Endothelial cell of umbilical vein (primary cell): Measurements from ENCODE around the gene KLHL11. TPM values are rescaled to one million over a fixed set of nuclear protein-coding genes. Genes with fewer than 3 reads are reported as not detected.

Source experiments
- BruUV-seq: library from RNA; stranded (reverse); fragments of 400-500 nt; replicated peaks from 2 replicates; lab custom pipeline; 2021; lab: Mats Ljungman, UMichigan
- CTCF ChIA-PET: fragments of 300-600, 350-600 bp; sonication (Branson Sonifier 250); formaldehyde crosslinking; loops from one replicate; lab custom pipeline; 2021; ENCODE audit warnings: antibody characterized with exemption, inconsistent platforms; lab: Charles Lee
- POLR2A ChIA-PET: fragments of 300-600, 350-600 bp; sonication (Branson Sonifier 250); formaldehyde crosslinking; loops from one replicate; lab custom pipeline; 2021; ENCODE audit warnings: antibody characterized with exemption, inconsistent platforms; lab: Charles Lee
- DNase-seq: peaks from one replicate; pipeline ENCODE4 v3.0.0-alpha.2; 2011; ENCODE audit warnings: low read depth, low spot score
- FAIRE-seq: peaks from 2 replicates; lab custom pipeline; 2011; peaks lifted over from hg19 to GRCh38; lab: Jason Lieb, UNC
- H2AFZ ChIP-seq: 2 replicates; pipeline ENCODE4 v1.6.0; 2012; ENCODE audit warnings: low read depth, low read length, control low read depth, inconsistent platforms
- H3K27ac ChIP-seq: 2 replicates; pipeline ENCODE4 v1.5.1; 2011; ENCODE audit warnings: low read depth, mild to moderate bottlenecking, control low read depth, low read length, moderate library complexity; ENCODE audit not compliant: insufficient read depth
- H3K27me3 ChIP-seq, 2 experiments: 2 replicates each; pipeline versions ENCODE4 v1.6.0 to v1.6.1; 2011; ENCODE audit warnings: low read length in 2 of 2, mixed read lengths in 1 of 2; ENCODE audit not compliant: control insufficient read depth in 2 of 2, insufficient read depth in 2 of 2
- H3K36me3 ChIP-seq, 2 experiments: 2 replicates in 1 of 2; 3 replicates in 1 of 2; pipeline ENCODE4 v1.5.1; 2011; ENCODE audit warnings: low read length in 2 of 2, mild to moderate bottlenecking in 1 of 2, moderate library complexity in 1 of 2; ENCODE audit not compliant: control insufficient read depth in 2 of 2, insufficient read depth in 2 of 2; ENCODE audit errors: extremely low read depth in 1 of 2
- H3K4me1 ChIP-seq: 3 replicates; pipeline ENCODE4 v1.5.1; 2011; ENCODE audit warnings: mild to moderate bottlenecking, low read length; ENCODE audit not compliant: control insufficient read depth, insufficient read depth; ENCODE audit errors: extremely low read depth
- H3K4me2 ChIP-seq: 2 replicates; pipeline ENCODE4 v1.6.1; 2011; ENCODE audit warnings: low read length, control low read depth, mixed read lengths; ENCODE audit not compliant: insufficient read depth
- H3K4me3 ChIP-seq, 3 experiments: fragments of 200-600 bp in 1 of 3; sonication (generic), shearing (Covaris generic) in 1 of 3; replicated peaks in 1 of 3; 2 replicates each; pipeline ENCODE4 v1.5.1; 2011 to 2016; ENCODE audit warnings: control low read depth in 3 of 3, low read length in 3 of 3, mild to moderate bottlenecking in 2 of 3, inconsistent platforms in 1 of 3, low read depth in 1 of 3, moderate library complexity in 1 of 3; ENCODE audit not compliant: insufficient read depth in 1 of 3
- H3K79me2 ChIP-seq: 2 replicates; pipeline ENCODE4 v1.6.0; 2012; ENCODE audit warnings: low read length, inconsistent platforms; ENCODE audit not compliant: control insufficient read depth, insufficient read depth
- H3K9ac ChIP-seq: replicated peaks from 2 replicates; pipeline ENCODE3; 2011; ENCODE audit warnings: low read length, control low read depth; ENCODE audit not compliant: insufficient read depth; ENCODE audit errors: extremely low read depth
- H3K9me1 ChIP-seq: replicated peaks from 3 replicates; pipeline ENCODE4 v1.6.0; 2011; ENCODE audit warnings: mild to moderate bottlenecking, low read length; ENCODE audit not compliant: control insufficient read depth, insufficient read depth; ENCODE audit errors: extremely low read depth
- H3K9me3 ChIP-seq: replicated peaks from 2 replicates; pipeline ENCODE4 v1.5.1; 2012; ENCODE audit warnings: low read length, inconsistent platforms; ENCODE audit not compliant: control insufficient read depth, insufficient read depth
- H4K20me1 ChIP-seq: replicated peaks from 2 replicates; pipeline ENCODE3; 2011; ENCODE audit warnings: mild to moderate bottlenecking, low read length; ENCODE audit not compliant: control insufficient read depth, insufficient read depth; ENCODE audit errors: extremely low read depth
- CTCF ChIP-seq, 2 donors: IDR thresholded peaks; 1 replicate in 1 of 2; 2 replicates in 1 of 2; pipeline ENCODE4 v1.5.1; 2011; ENCODE audit warnings: low read length in 2 of 2, mild to moderate bottlenecking in 2 of 2, moderate library complexity in 2 of 2, control low read depth in 1 of 2, inconsistent platforms in 1 of 2, low read depth in 1 of 2; ENCODE audit not compliant: insufficient read depth in 1 of 2; ENCODE audit errors: extremely low read depth in 1 of 2
- EZH2 ChIP-seq: IDR thresholded peaks from 2 replicates; pipeline ENCODE4 v1.6.1; 2012; ENCODE audit warnings: borderline replicate concordance, low read depth, mild to moderate bottlenecking, moderate library complexity, low read length, inconsistent platforms; ENCODE audit not compliant: severe bottlenecking
- FOS ChIP-seq: IDR thresholded peaks from 2 replicates; pipeline ENCODE4 v1.6.1; 2011; ENCODE audit warnings: mild to moderate bottlenecking, low read length, moderate library complexity, borderline replicate concordance; ENCODE audit not compliant: insufficient read depth
- GATA2 ChIP-seq: IDR thresholded peaks from 2 replicates; pipeline ENCODE4 v1.7.0; 2011; ENCODE audit warnings: low read depth, mild to moderate bottlenecking, moderate library complexity, mixed read lengths, low read length; ENCODE audit not compliant: insufficient read length, insufficient read depth
- JUN ChIP-seq: IDR thresholded peaks from 2 replicates; pipeline ENCODE4 v1.6.1; 2011; ENCODE audit warnings: borderline replicate concordance, low read depth; ENCODE audit not compliant: insufficient read length, insufficient read depth
- MAX ChIP-seq: IDR thresholded peaks from 2 replicates; pipeline ENCODE4 v1.6.1; 2011; ENCODE audit not compliant: insufficient read depth, insufficient read length
- MYC ChIP-seq: IDR thresholded peaks from one replicate; pipeline ENCODE4 v1.6.1; 2011; ENCODE audit warnings: mild to moderate bottlenecking, low read depth, low read length
- POLR2A ChIP-seq: IDR thresholded peaks from 2 replicates; pipeline ENCODE4 v1.6.1; 2012; ENCODE audit warnings: low read depth, mild to moderate bottlenecking, control low read depth, low read length
- POLR2AphosphoS5 ChIP-seq: IDR thresholded peaks from 2 replicates; pipeline ENCODE4 v1.6.1; 2012; ENCODE audit warnings: low read depth, mild to moderate bottlenecking, control low read depth, low read length, moderate library complexity; ENCODE audit not compliant: insufficient read depth
- dilution Hi-C: fragments of 300-500 bp; cut with MboI; formaldehyde crosslinking; loops from one replicate; pipeline ENCODE4 v1.15.0; 2019; ENCODE audit warnings: low sequenced_read_pairs; ENCODE audit not compliant: extremely low pct_ligation_motif_present
- intact Hi-C: fragments of 100-400 bp; cut with micrococcal nuclease; formaldehyde crosslinking; loops from one replicate; pipeline ENCODE4 v1.10.0; 2022
- polyA plus RNA-seq, 4 experiments: library from polyadenylated mRNA; depleted of rRNA in 3 of 4; stranded (reverse) in 3 of 4; unstranded in 1 of 4; fragments of >200 nt; gene quantifications; 2 replicates each; pipeline versions ENCODE4 v1.2.1 to v1.2.3, GENCODE V29; 2011 to 2012; ENCODE audit warnings: missing spikeins in 1 of 4
- total RNA-seq: library from RNA; stranded (reverse); gene quantifications from 2 replicates; pipeline ENCODE4 v1.2.3, GENCODE V29; 2021

The KLHL11 gene
- total and polyA plus RNA-seq, 2 donors (not counting 3 experiments of a cell fraction or from before 2014, with no cell fraction given) = 3.1 to 11.0 TPM

DNA sequence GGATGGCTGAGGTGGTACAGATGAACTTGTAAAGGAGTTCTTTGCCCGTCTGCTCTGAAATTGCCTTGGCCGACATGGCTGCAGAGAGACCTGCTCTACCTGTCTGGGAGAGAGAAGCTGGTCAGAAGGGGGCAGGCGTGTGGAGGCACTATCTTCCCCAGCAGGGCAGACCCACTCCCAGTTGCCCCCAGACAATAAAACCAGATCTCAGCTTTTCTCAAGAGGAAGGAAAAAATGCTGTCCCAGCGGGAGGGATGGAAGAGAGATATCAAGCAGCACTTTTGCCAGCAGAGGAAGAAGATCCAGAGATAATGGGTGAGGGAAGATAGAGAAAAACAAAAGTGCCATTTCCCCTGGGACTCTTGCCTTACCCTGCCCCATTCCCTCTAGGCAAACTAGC is 48.6 kb upstream of the KLHL11 start:
- POLR2A ChIA-PET = no interaction called here
- CTCF ChIA-PET = interaction anchor here (1.1 to 1.9 kb wide), 2 partner anchors 17 to 46 kb away, joined by 3 to 11 read pairs; partner anchors contain the start of gene ODAD4

More for the DNA sequence above, 48.6 kb upstream of the KLHL11 start:
- no TSS peak for BruUV-seq
- DNase-seq (no peak), FAIRE-seq (no peak)
- Histone ChIP-seq H3K27ac (no peak overlapping the region), H3K36me3 (peaks cover 29 to 40% of the 10 kb centered on the region in 2 experiments), H2AFZ (no peak overlapping the region), H3K79me2 (peaks cover 80% of the 10 kb centered on the region), H3K4me3 (no peak overlapping the region), H4K20me1 (no peaks in the 10 kb centered on the region), H3K4me1 (peaks cover 14% of the 10 kb centered on the region), H3K27me3 (no peaks in the 10 kb centered on the region), H3K4me2 (no peak overlapping the region), H3K9me1 (no peaks in the 10 kb centered on the region), H3K9me3 (no peaks in the 10 kb centered on the region), H3K9ac (no peak overlapping the region)
- dilution Hi-C loops (no loop called here), intact Hi-C loops (no loop called here)
- TF ChIP-seq CTCF (IDR thresholded peaks at IDR 0.05; ENCODE audit: extremely low read depth in 1 of 2, insufficient read depth in 1 of 2, low read depth in 1 of 2, low read length in 2 of 2) (no peak), POLR2A (no peak), JUN (no peak), POLR2AphosphoS5 (no peak), EZH2 (no peak), MAX (no peak), FOS (no peak), GATA2 (no peak), MYC (no peak)
